Large intestine (tissue), 3 donors: ENCODE results near the gene TBC1D16. TPM values are rescaled to one million over a fixed set of nuclear protein-coding genes. Genes with fewer than 3 reads are reported as not detected.

Source experiments
- DNase-seq, 2 donors: peaks; one replicate each; pipeline versions ENCODE4 v3.0.0 to v3.0.0-alpha.2; 2013
- H3K27ac ChIP-seq: one replicate; pipeline ENCODE4 v1.5.1; 2013; ENCODE audit warnings: low read length
- H3K27me3 ChIP-seq: 2 replicates; pipeline ENCODE4 v1.6.1; 2013; ENCODE audit warnings: low read length; ENCODE audit not compliant: control insufficient read depth, insufficient read depth
- H3K36me3 ChIP-seq: 2 replicates; pipeline ENCODE4 v1.6.1; 2013; ENCODE audit warnings: low read length; ENCODE audit not compliant: control insufficient read depth, insufficient read depth
- H3K4me1 ChIP-seq: one replicate; pipeline ENCODE4 v1.6.1; 2013; ENCODE audit warnings: low read length; ENCODE audit not compliant: control insufficient read depth, insufficient read depth
- H3K4me3 ChIP-seq: one replicate; pipeline ENCODE4 v1.5.1; 2013; ENCODE audit warnings: low read length
- H3K9me3 ChIP-seq: one replicate; pipeline ENCODE4 v1.6.1; 2013; ENCODE audit warnings: mild to moderate bottlenecking, low read depth, low read length, moderate library complexity; ENCODE audit not compliant: control insufficient read depth
- WGBS: methylation state at CpG from one replicate; pipeline ENCODE4 v1.1.5; 2013; ENCODE audit warnings: low lambda C conversion rate; ENCODE audit not compliant: insufficient coverage; 5-methylcytosine and 5-hydroxymethylcytosine counted together
- polyA plus RNA-seq: library from polyadenylated mRNA; unstranded; fragments of 120-200 nt; gene quantifications from one replicate; pipeline ENCODE4 v1.2.1, GENCODE V29; 2013

The TBC1D16 gene
- polyA plus RNA-seq, 1 donor = 29.9 TPM

- no peaks in the 10 kb centered on the region for H3K9me3 ChIP-seq
- H3K4me1 ChIP-seq = peaks cover 15% of the 10 kb centered on the region
- H3K4me3 ChIP-seq = no peak overlapping the region
- no peak for DNase-seq
- H3K27me3 ChIP-seq = no peaks in the 10 kb centered on the region
- WGBS = 100% methylated on average over 2 of the region's 23 CpGs
- H3K36me3 ChIP-seq = peaks cover 20% of the 10 kb centered on the region
- H3K27ac ChIP-seq = peak overlapping the region; percentile 25
Measured at GRCh38 chr17:79980246-79981043, 55.2 kb downstream of the TBC1D16 start.

GRCh38 chr17:79979816-79980215 lies 55.9 kb downstream of the TBC1D16 start:
- H3K27ac ChIP-seq = no peak overlapping the region
- H3K4me3 ChIP-seq = no peak overlapping the region
- WGBS = no CpG with 5 or more reads among the region's 12 CpGs
- H3K27me3 ChIP-seq = no peaks in the 10 kb centered on the region
- H3K4me1 ChIP-seq = peaks cover 10% of the 10 kb centered on the region
- DNase-seq = no peak
- H3K9me3 ChIP-seq = no peaks in the 10 kb centered on the region
- peaks cover 20% of the 10 kb centered on the region for H3K36me3 ChIP-seq

GRCh38 chr17:79979221-79979741 lies 56.4 kb downstream of the TBC1D16 start:
- Histone ChIP-seq H3K27ac (no peak overlapping the region), H3K4me3 (no peak overlapping the region), H3K9me3 (no peaks in the 10 kb centered on the region), H3K4me1 (peaks cover 7% of the 10 kb centered on the region), H3K27me3 (no peaks in the 10 kb centered on the region), H3K36me3 (peaks cover 20% of the 10 kb centered on the region)
- no CpG with 5 or more reads among the region's 30 CpGs for WGBS
- no peak for DNase-seq

GRCh38 chr17:79978548-79978855 lies 57.2 kb downstream of the TBC1D16 start:
- H3K4me1 ChIP-seq = peaks cover 7% of the 10 kb centered on the region
- peaks cover 22% of the 10 kb centered on the region for H3K36me3 ChIP-seq
- H3K9me3 ChIP-seq = no peaks in the 10 kb centered on the region
- WGBS = no CpG with 5 or more reads among the region's 11 CpGs
- DNase-seq = no peak
- H3K4me3 ChIP-seq = no peak overlapping the region
- no peaks in the 10 kb centered on the region for H3K27me3 ChIP-seq
- H3K27ac ChIP-seq = no peak overlapping the region

GRCh38 chr17:79977708-79978547 lies 57.7 kb downstream of the TBC1D16 start:
- Histone ChIP-seq H3K36me3 (peaks cover 22% of the 10 kb centered on the region), H3K4me1 (peaks cover 4% of the 10 kb centered on the region), H3K9me3 (no peaks in the 10 kb centered on the region), H3K27ac (no peak overlapping the region), H3K4me3 (no peak overlapping the region), H3K27me3 (no peaks in the 10 kb centered on the region)
- DNase-seq = no peak
- WGBS = no CpG with 5 or more reads among the region's 47 CpGs

- H3K4me1 ChIP-seq = peaks cover 3% of the 10 kb centered on the region
- no peak for DNase-seq
- H3K36me3 ChIP-seq = peaks cover 28% of the 10 kb centered on the region
- H3K9me3 ChIP-seq = no peaks in the 10 kb centered on the region
- H3K27me3 ChIP-seq = no peaks in the 10 kb centered on the region
- no peak overlapping the region for H3K4me3 ChIP-seq
- no CpG with 5 or more reads among the region's 18 CpGs for WGBS
- no peak overlapping the region for H3K27ac ChIP-seq
Measured at GRCh38 chr17:79977161-79977631, 58.5 kb downstream of the TBC1D16 start.

- Histone ChIP-seq H3K27me3 (no peaks in the 10 kb centered on the region), H3K9me3 (no peaks in the 10 kb centered on the region), H3K27ac (no peak overlapping the region), H3K4me3 (no peak overlapping the region), H3K4me1 (peaks cover 3% of the 10 kb centered on the region), H3K36me3 (peaks cover 34% of the 10 kb centered on the region)
- WGBS = no CpG with 5 or more reads among the region's 14 CpGs
- no peak for DNase-seq
Measured at GRCh38 chr17:79976451-79976850, 59.2 kb downstream of the TBC1D16 start.

GRCh38 chr17:79975498-79976134 lies 60.1 kb downstream of the TBC1D16 start:
- Histone ChIP-seq H3K27me3 (no peaks in the 10 kb centered on the region), H3K9me3 (no peaks in the 10 kb centered on the region), H3K36me3 (peaks cover 34% of the 10 kb centered on the region), H3K4me3 (no peak overlapping the region), H3K27ac (no peak overlapping the region), H3K4me1 (peaks cover under 1% of the 10 kb centered on the region)
- no peak for DNase-seq
- WGBS = no CpG with 5 or more reads among the region's 20 CpGs

GRCh38 chr17:79974566-79975497 lies 60.8 kb downstream of the TBC1D16 start:
- H3K27ac ChIP-seq = no peak overlapping the region
- peaks cover 34% of the 10 kb centered on the region for H3K36me3 ChIP-seq
- H3K27me3 ChIP-seq = no peaks in the 10 kb centered on the region
- peaks cover 5% of the 10 kb centered on the region for H3K4me1 ChIP-seq
- no peaks in the 10 kb centered on the region for H3K9me3 ChIP-seq
- no peak for DNase-seq
- no peak overlapping the region for H3K4me3 ChIP-seq
- WGBS = 80% methylated on average over 2 of the region's 23 CpGs
